GM19240 (cell line): Measurements from ENCODE around the gene ATP6V1B1.

ENCODE experiments used
- DNase-seq: peaks from one replicate; pipeline ENCODE4 v3.0.0; 2011; ENCODE audit warnings: low spot score; ENCODE audit not compliant: insufficient read length

Gene ATP6V1B1

GRCh38 chr2:70935468-70936164, at the start of gene ATP6V1B1:
ATP6V1B1 (plus strand) TSS chr2:70935900; CDS start chr2:70935955, 55 bp downstream.
- DNase-seq, result no peak

- DNase-seq, result no peak
Observed at GRCh38 chr2:70886541-70886987, 49.1 kb upstream of the ATP6V1B1 start.

- DNase-seq, result no peak
Observed at GRCh38 chr2:70887208-70887549, 48.5 kb upstream of the ATP6V1B1 start.

GRCh38 chr2:70887550-70888246, 48.0 kb upstream of the ATP6V1B1 start:
- no peak for DNase-seq

- DNase-seq, result no peak
Observed at GRCh38 chr2:70888366-70888922, 47.3 kb upstream of the ATP6V1B1 start.

- DNase-seq, result no peak
Observed at GRCh38 chr2:70888923-70889715, 46.6 kb upstream of the ATP6V1B1 start.

- no peak for DNase-seq
Observed at GRCh38 chr2:70889716-70890037, 46.0 kb upstream of the ATP6V1B1 start.

GRCh38 chr2:70890469-70891065, 45.1 kb upstream of the ATP6V1B1 start:
- no peak for DNase-seq

- DNase-seq, result no peak
Observed at GRCh38 chr2:70891572-70892357, 43.9 kb upstream of the ATP6V1B1 start.

GRCh38 chr2:70892750-70893149, 43.0 kb upstream of the ATP6V1B1 start:
- DNase-seq, result no peak

- no peak for DNase-seq
Observed at GRCh38 chr2:70893186-70893585, 42.5 kb upstream of the ATP6V1B1 start.

GRCh38 chr2:70894765-70895164, 40.9 kb upstream of the ATP6V1B1 start:
- DNase-seq, result no peak

GRCh38 chr2:70895249-70895648, 40.5 kb upstream of the ATP6V1B1 start:
- DNase-seq, result no peak

- no peak for DNase-seq
Observed at GRCh38 chr2:70895998-70896764, 39.5 kb upstream of the ATP6V1B1 start.

GRCh38 chr2:70896765-70897202, 38.9 kb upstream of the ATP6V1B1 start:
- no peak for DNase-seq

GRCh38 chr2:70897203-70897976, 38.3 kb upstream of the ATP6V1B1 start:
- DNase-seq, result no peak

- no peak for DNase-seq
Observed at GRCh38 chr2:70897977-70898226, 37.8 kb upstream of the ATP6V1B1 start.

- no peak for DNase-seq
Observed at GRCh38 chr2:70898363-70899240, 37.1 kb upstream of the ATP6V1B1 start.
